Adipocyte (in vitro differentiated cells): ENCODE results near the gene DNTT.

Source experiments
- DNase-seq: peaks from one replicate; pipeline ENCODE4 v3.0.0-alpha.2; 2015; ENCODE audit warnings: low read depth
- H3K27me3 ChIP-seq: replicated peaks from 2 replicates; pipeline ENCODE4 v1.7.0; 2013; ENCODE audit warnings: mild to moderate bottlenecking, low read length, moderate library complexity; ENCODE audit not compliant: control insufficient read depth, insufficient read depth
- H3K36me3 ChIP-seq: 2 replicates; pipeline ENCODE4 v1.7.0; 2013; ENCODE audit warnings: low read length, mild to moderate bottlenecking, moderate library complexity; ENCODE audit not compliant: control insufficient read depth, insufficient read depth, severe bottlenecking
- H3K4me1 ChIP-seq: 2 replicates; pipeline ENCODE4 v1.7.0; 2013; ENCODE audit warnings: mild to moderate bottlenecking, low read length, moderate library complexity; ENCODE audit not compliant: control insufficient read depth, insufficient read depth
- H3K4me3 ChIP-seq: 2 replicates; pipeline ENCODE4 v1.7.0; 2013; ENCODE audit warnings: mild to moderate bottlenecking, low read length, moderate library complexity
- H3K9ac ChIP-seq: 2 replicates; pipeline ENCODE4 v1.7.0; 2013; ENCODE audit warnings: mild to moderate bottlenecking, low read length, moderate library complexity
- H3K9me3 ChIP-seq: 2 replicates; pipeline ENCODE4 v1.7.0; 2013; ENCODE audit warnings: mild to moderate bottlenecking, low read length, moderate library complexity; ENCODE audit not compliant: control insufficient read depth

DNTT gene

GRCh38 chr10:96311180-96311715 is 7.0 kb downstream of the DNTT start:
- H3K4me3 ChIP-seq: no peak overlapping the region
- no peaks in the 10 kb centered on the region for H3K9me3 ChIP-seq
- peaks cover 9% of the 10 kb centered on the region for H3K27me3 ChIP-seq
- H3K4me1 ChIP-seq: no peaks in the 10 kb centered on the region
- no peak overlapping the region for H3K9ac ChIP-seq
- H3K36me3 ChIP-seq: no peaks in the 10 kb centered on the region
- no peak for DNase-seq

GRCh38 chr10:96313344-96313743 is 9.1 kb downstream of the DNTT start:
- H3K9me3 ChIP-seq: no peaks in the 10 kb centered on the region
- no peak overlapping the region for H3K9ac ChIP-seq
- H3K36me3 ChIP-seq: no peaks in the 10 kb centered on the region
- H3K4me3 ChIP-seq: no peak overlapping the region
- no peaks in the 10 kb centered on the region for H3K4me1 ChIP-seq
- peaks cover 21% of the 10 kb centered on the region for H3K27me3 ChIP-seq
- no peak for DNase-seq

- H3K36me3 ChIP-seq: no peaks in the 10 kb centered on the region
- no peaks in the 10 kb centered on the region for H3K4me1 ChIP-seq
- DNase-seq: no peak
- H3K9me3 ChIP-seq: peaks cover 3% of the 10 kb centered on the region
- H3K27me3 ChIP-seq: peaks cover 29% of the 10 kb centered on the region
- H3K9ac ChIP-seq: no peak overlapping the region
- H3K4me3 ChIP-seq: no peak overlapping the region
These were observed 13.0 kb downstream of the DNTT start for GRCh38 chr10:96317067-96317833.

GRCh38 chr10:96319754-96320474 is 15.7 kb downstream of the DNTT start:
- DNase-seq: peak; percentile 10
- peaks cover 40% of the 10 kb centered on the region for H3K27me3 ChIP-seq
- H3K4me3 ChIP-seq: no peak overlapping the region
- H3K9me3 ChIP-seq: peaks cover 3% of the 10 kb centered on the region
- no peaks in the 10 kb centered on the region for H3K36me3 ChIP-seq
- no peak overlapping the region for H3K9ac ChIP-seq
- no peaks in the 10 kb centered on the region for H3K4me1 ChIP-seq

- H3K9me3 ChIP-seq: peaks cover 3% of the 10 kb centered on the region
These were observed 17.6 kb downstream of the DNTT start for GRCh38 chr10:96321822-96322221.

GRCh38 chr10:96322275-96322674 is 18.0 kb downstream of the DNTT start:
- H3K4me1 ChIP-seq: no peaks in the 10 kb centered on the region
- H3K27me3 ChIP-seq: peaks cover 40% of the 10 kb centered on the region
- H3K36me3 ChIP-seq: no peaks in the 10 kb centered on the region
- H3K9ac ChIP-seq: no peak overlapping the region
- peaks cover 3% of the 10 kb centered on the region for H3K9me3 ChIP-seq
- no peak overlapping the region for H3K4me3 ChIP-seq
- no peak for DNase-seq

More at GRCh38 chr10:96321822-96322221, 17.6 kb downstream of the DNTT start:
- H3K4me1 ChIP-seq: no peaks in the 10 kb centered on the region
- no peak overlapping the region for H3K4me3 ChIP-seq
- no peak overlapping the region for H3K9ac ChIP-seq
- no peak for DNase-seq
- no peaks in the 10 kb centered on the region for H3K36me3 ChIP-seq
- H3K27me3 ChIP-seq: peaks cover 39% of the 10 kb centered on the region

- no peak for DNase-seq
- Histone ChIP-seq H3K9ac (no peak overlapping the region), H3K4me1 (no peaks in the 10 kb centered on the region), H3K27me3 (peaks cover 46% of the 10 kb centered on the region), H3K4me3 (no peak overlapping the region), H3K9me3 (peaks cover 3% of the 10 kb centered on the region), H3K36me3 (no peaks in the 10 kb centered on the region)
These were observed 20.2 kb downstream of the DNTT start for GRCh38 chr10:96324447-96324846.

- DNase-seq: no peak
- Histone ChIP-seq H3K4me1 (no peaks in the 10 kb centered on the region), H3K27me3 (peaks cover 55% of the 10 kb centered on the region), H3K9ac (no peak overlapping the region), H3K9me3 (peaks cover 5% of the 10 kb centered on the region), H3K4me3 (no peak overlapping the region), H3K36me3 (no peaks in the 10 kb centered on the region)
These were observed 21.6 kb downstream of the DNTT start for GRCh38 chr10:96325719-96326373.

GRCh38 chr10:96327462-96327861 is 23.2 kb downstream of the DNTT start:
- H3K4me3 ChIP-seq: no peak overlapping the region
- H3K4me1 ChIP-seq: no peaks in the 10 kb centered on the region
- peaks cover 50% of the 10 kb centered on the region for H3K27me3 ChIP-seq
- H3K9ac ChIP-seq: no peak overlapping the region
- peaks cover 3% of the 10 kb centered on the region for H3K9me3 ChIP-seq
- H3K36me3 ChIP-seq: no peaks in the 10 kb centered on the region
- no peak for DNase-seq

GRCh38 chr10:96333101-96333500 is 28.9 kb downstream of the DNTT start:
- Histone ChIP-seq H3K4me1 (no peaks in the 10 kb centered on the region), H3K36me3 (no peaks in the 10 kb centered on the region), H3K4me3 (no peak overlapping the region), H3K9me3 (peaks cover 3% of the 10 kb centered on the region), H3K9ac (no peak overlapping the region), H3K27me3 (peaks cover 51% of the 10 kb centered on the region)
- DNase-seq: no peak
